Fibroblast of mammary gland (primary cell): ENCODE results near the gene C16orf74.
A peak's percentile ranks its signal among the peaks of the same experiment; 100 is the strongest.

ENCODE experiments used
- DNase-seq: peaks from one replicate; pipeline ENCODE4 v3.0.0-alpha.2; 2010; ENCODE audit warnings: low read depth
- H3K4me3 ChIP-seq: 2 replicates; pipeline ENCODE4 v1.5.1; 2011; ENCODE audit warnings: low read depth, mild to moderate bottlenecking, low read length, moderate library complexity; ENCODE audit not compliant: control insufficient read depth
- TF ChIP-seq, protein P1 (sequence below): conservative IDR thresholded peaks from 2 replicates; pipeline ENCODE4 v1.5.1; 2011; ENCODE audit warnings: low read depth, low read length, inconsistent platforms; ENCODE audit not compliant: control insufficient read depth, insufficient read depth

Gene C16orf74

DNA sequence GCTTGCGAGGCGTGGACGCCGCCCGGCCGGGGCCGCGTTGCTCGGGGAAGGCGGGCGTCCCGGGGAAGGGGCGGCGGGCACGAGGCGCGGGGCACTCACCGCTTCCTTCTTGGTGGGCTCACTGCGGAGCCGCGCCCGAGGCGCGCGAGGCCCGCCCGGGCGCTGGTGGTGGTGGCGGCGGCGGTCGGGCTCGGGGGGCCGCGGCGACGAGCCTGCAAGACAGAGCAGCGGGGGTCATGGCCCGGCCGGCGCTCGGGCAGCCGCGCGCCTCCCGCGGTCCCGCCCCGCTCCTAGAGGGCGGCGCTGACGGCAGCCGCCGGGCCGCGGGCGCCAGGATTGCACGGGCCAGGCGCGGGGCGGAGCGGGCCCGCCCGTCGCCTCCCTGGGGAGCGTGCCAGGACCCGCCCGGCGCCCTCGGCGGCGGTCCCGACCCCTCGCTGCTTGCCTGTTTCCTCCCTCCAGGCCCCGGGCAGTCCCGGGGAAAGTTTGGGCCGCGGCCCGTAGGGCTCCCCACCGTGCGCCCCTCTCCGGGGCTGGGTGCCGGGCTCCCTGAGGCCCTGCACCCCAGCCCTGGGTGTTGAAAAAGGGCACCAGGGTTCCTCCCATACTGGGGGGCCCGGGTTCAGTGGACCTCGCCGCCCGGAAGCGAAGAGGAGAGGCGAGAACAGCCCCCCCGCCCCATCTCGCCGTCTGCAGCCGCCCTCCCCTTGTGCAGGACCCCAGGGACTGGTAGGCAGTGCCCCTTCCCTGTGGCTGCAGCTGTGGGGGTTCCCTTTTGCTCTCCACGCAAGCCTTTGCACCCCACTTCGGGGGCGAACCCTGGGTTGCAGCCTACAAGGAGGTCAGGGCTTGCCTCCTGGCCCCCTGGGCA, at the start of gene C16orf74:
Gene C16orf74 (minus strand): TSS at position 270 of the 871 bp plus-strand sequence. CDS start 15,879 bp downstream, outside the sequence.
- DNase-seq: no peak
- TF ChIP-seq, protein P1, sequence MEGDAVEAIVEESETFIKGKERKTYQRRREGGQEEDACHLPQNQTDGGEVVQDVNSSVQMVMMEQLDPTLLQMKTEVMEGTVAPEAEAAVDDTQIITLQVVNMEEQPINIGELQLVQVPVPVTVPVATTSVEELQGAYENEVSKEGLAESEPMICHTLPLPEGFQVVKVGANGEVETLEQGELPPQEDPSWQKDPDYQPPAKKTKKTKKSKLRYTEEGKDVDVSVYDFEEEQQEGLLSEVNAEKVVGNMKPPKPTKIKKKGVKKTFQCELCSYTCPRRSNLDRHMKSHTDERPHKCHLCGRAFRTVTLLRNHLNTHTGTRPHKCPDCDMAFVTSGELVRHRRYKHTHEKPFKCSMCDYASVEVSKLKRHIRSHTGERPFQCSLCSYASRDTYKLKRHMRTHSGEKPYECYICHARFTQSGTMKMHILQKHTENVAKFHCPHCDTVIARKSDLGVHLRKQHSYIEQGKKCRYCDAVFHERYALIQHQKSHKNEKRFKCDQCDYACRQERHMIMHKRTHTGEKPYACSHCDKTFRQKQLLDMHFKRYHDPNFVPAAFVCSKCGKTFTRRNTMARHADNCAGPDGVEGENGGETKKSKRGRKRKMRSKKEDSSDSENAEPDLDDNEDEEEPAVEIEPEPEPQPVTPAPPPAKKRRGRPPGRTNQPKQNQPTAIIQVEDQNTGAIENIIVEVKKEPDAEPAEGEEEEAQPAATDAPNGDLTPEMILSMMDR: no peak
- peak within 1 kb of the TSS; percentile 42 for H3K4me3 ChIP-seq

DNA sequence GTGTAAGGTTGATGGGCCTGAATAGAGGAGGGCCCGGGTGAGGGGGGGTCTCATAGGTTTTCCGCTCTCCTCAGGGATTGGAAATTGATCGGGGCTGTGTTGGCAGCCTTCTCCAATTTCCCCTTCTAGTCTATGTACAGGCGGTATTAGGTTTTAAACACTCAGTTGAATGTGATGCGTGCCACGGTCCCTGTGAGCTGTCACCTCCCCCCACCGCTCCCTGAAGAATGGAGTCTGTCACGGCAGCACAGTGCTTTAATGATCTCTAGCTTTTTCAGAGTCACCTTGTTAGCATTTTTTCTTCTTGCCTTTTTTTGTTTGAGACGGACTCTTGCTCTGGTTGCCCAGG, 49.4 kb upstream of the C16orf74 start:
- TF ChIP-seq, protein P1: no peak
- peak overlapping the region; percentile 92 for H3K4me3 ChIP-seq
- DNase-seq: no peak

DNA sequence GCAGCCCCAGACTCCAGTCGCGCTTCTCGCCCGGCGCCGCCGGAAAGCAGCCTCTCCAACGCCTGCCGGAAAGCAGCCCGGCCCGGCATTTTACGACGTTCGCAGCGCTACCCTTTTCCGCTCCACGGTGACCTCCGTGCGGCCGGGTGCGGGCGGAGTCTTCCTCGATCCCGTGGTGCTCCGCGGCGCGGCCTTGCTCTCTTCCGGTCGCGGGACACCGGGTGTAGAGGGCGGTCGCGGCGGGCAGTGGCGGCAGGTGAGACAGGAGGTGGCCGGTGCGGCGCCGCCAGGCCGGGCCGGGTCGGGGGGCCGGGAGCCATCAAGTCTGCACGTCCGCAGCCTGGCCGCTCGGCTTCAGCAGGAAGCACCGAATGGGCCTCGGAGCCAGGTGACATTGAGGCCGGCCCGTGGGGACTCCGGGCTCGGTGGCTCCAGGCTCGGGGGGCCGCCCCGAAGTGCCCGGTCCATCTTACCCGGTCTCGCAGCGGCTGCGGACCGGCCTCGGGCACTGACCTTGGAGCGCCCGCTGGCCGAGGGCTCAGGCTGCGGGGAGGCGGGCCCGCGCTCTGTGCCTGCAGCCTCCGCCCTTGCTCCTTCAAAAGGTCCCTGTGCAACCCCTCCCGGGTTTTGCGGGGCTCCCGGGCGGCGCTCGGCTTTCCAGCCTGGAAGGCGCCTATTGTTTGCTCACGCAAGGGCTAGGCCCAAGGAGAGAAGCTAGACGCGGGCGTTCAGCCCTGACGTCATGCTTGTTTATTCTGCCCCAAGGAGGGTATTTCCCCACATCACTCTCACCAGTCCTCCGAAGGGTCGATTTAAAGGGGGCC, 48.8 kb upstream of the C16orf74 start, which contains the start of the genes COX4I1 and EMC8:
Gene COX4I1 (plus strand): TSS at position 199 of the 824 bp plus-strand sequence. CDS start 1,511 bp downstream, outside the sequence.
Gene EMC8 (minus strand): TSS at position 48 of the 824 bp plus-strand sequence. CDS start 249 bp downstream, outside the sequence.
- TF ChIP-seq, protein P1: no peak
- DNase-seq: peak; percentile 91
- peak within 1 kb of the TSS; percentile 92 for H3K4me3 ChIP-seq

DNA sequence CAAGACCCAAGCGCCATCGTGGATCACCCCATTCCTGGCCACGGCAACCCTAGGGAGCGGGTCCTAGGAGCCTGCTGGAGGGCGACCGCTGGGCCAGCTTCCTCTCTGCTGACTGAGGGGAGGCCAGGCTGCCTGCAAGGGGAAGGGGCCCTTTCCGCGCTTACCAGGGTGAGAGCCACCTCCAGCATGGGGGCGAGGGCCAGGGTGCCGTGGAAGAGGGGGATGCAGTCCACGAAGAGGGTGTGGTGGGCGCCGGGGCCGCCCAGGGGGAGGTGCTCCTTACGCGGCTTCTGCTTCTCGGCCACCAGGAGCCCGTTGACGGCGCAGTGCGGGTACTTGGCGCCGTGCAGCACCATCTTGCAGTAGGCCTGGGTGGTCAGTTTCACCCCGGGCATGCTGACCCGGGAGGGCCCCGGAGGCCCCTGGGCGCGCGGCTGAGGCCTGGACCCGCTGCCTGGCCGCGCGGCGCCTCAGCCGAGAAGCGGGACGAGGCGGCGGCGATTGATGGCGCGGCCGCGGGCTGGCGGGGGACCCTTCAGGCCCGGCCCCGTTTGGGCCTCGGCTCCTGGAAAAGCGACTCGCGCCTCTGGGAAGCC, 48.1 kb upstream of the C16orf74 start:
- DNase-seq: peak; percentile 31
- H3K4me3 ChIP-seq: peak overlapping the region; percentile 92
- TF ChIP-seq, protein P1: no peak

DNA sequence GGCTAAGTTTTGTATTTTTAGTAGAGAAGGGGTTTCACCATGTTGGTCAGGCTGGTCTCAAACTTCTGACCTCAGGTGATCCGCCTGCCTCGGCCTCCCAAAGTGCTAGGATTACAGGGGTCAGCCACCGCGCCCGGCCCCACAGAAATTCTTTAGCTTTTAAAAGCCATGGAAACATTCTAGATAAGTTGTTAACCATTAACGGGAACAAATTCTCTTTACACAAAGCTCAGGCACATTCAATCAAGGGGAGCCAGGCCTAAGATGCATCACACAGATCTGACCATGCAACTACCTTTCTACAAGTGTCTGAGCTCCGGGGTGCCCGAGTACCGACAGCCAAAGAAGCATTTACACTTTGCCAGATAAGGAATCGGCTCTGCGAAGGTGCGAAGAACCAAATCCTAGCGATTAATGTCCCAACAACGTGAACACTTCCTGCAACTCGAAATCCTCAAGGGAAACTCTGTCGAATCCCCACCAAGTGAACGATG, 47.4 kb upstream of the C16orf74 start:
- peak overlapping the region; percentile 92 for H3K4me3 ChIP-seq
- DNase-seq: no peak
- TF ChIP-seq, protein P1: no peak

DNA sequence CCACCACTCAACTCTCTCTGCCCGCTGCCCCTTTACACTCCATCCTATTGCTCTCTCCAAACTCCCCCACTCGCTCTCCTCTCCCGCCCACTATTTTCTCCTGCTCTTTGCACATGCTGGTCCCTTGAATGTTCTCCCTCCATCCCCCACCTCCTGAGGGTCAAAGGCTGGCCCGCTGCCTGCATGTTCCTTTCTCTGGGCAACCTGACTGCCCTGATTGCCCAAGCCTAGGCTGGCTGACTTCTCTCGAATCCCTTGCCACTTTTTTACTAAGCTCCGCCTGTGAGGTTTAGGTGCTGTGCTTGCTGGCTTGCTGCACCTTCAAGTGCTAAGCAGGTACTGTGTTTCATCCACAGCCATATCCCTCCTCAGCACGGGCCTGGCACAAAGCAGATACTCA, 45.7 kb upstream of the C16orf74 start:
- H3K4me3 ChIP-seq: no peak overlapping the region
- TF ChIP-seq, protein P1: no peak
- DNase-seq: no peak
